Karpas-422 (cell line): Measurements from ENCODE around the gene TRMT44. TPM values are rescaled to one million over a fixed set of nuclear protein-coding genes. Genes with fewer than 3 reads are reported as not detected.

ENCODE experiments used
- DNase-seq: peaks from one replicate; pipeline ENCODE4 v3.0.0-alpha.2; 2015
- H2AFZ ChIP-seq: fragments of 200-600 bp; sonication (generic); 2 replicates; pipeline ENCODE4 v1.6.1; 2014; ENCODE audit warnings: antibody characterized with exemption, low read length, mixed read lengths
- H3K27ac ChIP-seq: fragments of 200-600 bp; sonication (generic); 2 replicates; pipeline ENCODE4 v1.5.1; 2014; ENCODE audit warnings: mild to moderate bottlenecking, low read length, moderate library complexity
- H3K27me3 ChIP-seq: fragments of 200-600 bp; sonication (generic); 2 replicates; pipeline ENCODE4 v1.6.1; 2014; ENCODE audit warnings: low read length, mixed read lengths
- H3K36me3 ChIP-seq: fragments of 200-600 bp; sonication (generic); 2 replicates; pipeline ENCODE4 v1.6.1; 2014; ENCODE audit warnings: low read length, mixed read lengths; ENCODE audit not compliant: insufficient read depth
- H3K4me1 ChIP-seq: fragments of 200-600 bp; sonication (generic); 2 replicates; pipeline ENCODE4 v1.6.1; 2014; ENCODE audit warnings: mild to moderate bottlenecking, low read length, mixed read lengths
- H3K4me2 ChIP-seq: fragments of 200-600 bp; sonication (generic); 2 replicates; pipeline ENCODE4 v1.6.1; 2014; ENCODE audit warnings: low read length, low read depth, mild to moderate bottlenecking; ENCODE audit not compliant: poor library complexity, severe bottlenecking
- H3K4me3 ChIP-seq: fragments of 200-600 bp; sonication (generic); 2 replicates; pipeline ENCODE4 v1.5.1; 2014; ENCODE audit warnings: mild to moderate bottlenecking, antibody characterized with exemption, low read length, mixed read lengths
- H3K79me2 ChIP-seq: fragments of 200-600 bp; sonication (generic); 2 replicates; pipeline ENCODE4 v1.6.1; 2014; ENCODE audit warnings: mild to moderate bottlenecking, low read length, mixed read lengths
- H3K9ac ChIP-seq: fragments of 200-600 bp; sonication (generic); 2 replicates; pipeline ENCODE4 v1.6.0; 2014; ENCODE audit warnings: low read length
- H3K9me2 ChIP-seq: fragments of 200-600 bp; sonication (generic), shearing (Covaris generic); replicated peaks from 2 replicates; pipeline ENCODE4 v1.6.0; 2014; ENCODE audit warnings: mild to moderate bottlenecking, low read length, moderate library complexity; ENCODE audit not compliant: insufficient read depth
- H3K9me3 ChIP-seq: fragments of 300-700, 200-600 bp; sonication (generic); 2 replicates; pipeline ENCODE4 v1.6.1; 2014; ENCODE audit warnings: low read length, mixed read lengths
- H4K20me1 ChIP-seq: fragments of 200-600 bp; sonication (generic); 2 replicates; pipeline ENCODE4 v1.6.1; 2014; ENCODE audit warnings: mild to moderate bottlenecking, antibody characterized with exemption, low read length, low read depth; ENCODE audit not compliant: insufficient read depth
- total RNA-seq: library from RNA; depleted of rRNA; stranded (reverse); fragments of >200 nt; shearing (Covaris generic); gene quantifications from 2 replicates; pipeline ENCODE4 v1.2.3, GENCODE V29; 2014; ENCODE audit warnings: low replicate concordance; rRNA removed

The TRMT44 gene
- 14.1 and 16.2 TPM in 2 replicates for total RNA-seq

GRCh38 chr4:8440492-8441311, at the start of gene TRMT44, which contains the start of gene ACOX3:
Gene TRMT44, plus strand, starts transcription at chr4:8440777. Its CDS starts 46 bp downstream, at chr4:8440823.
Gene ACOX3, minus strand, starts transcription at chr4:8440723. Its CDS starts 24,202 bp downstream, at chr4:8416521.
- H3K4me1 ChIP-seq, result peaks cover 38% of the 10 kb centered on the region
- H3K4me3 ChIP-seq, result peak within 1 kb of the TSS; percentile 97
- peak within 1 kb of the TSS; percentile 98 for H3K9ac ChIP-seq
- H2AFZ ChIP-seq, result peak within 1 kb of the TSS; percentile 97
- H3K4me2 ChIP-seq, result peak within 1 kb of the TSS; percentile 76
- H3K27ac ChIP-seq, result peak within 1 kb of the TSS; percentile 91
- peaks cover 10% of the 10 kb centered on the region; the same call in 1 of the 2 replicates for H4K20me1 ChIP-seq
- no peaks in the 10 kb centered on the region for H3K27me3 ChIP-seq
- peaks cover 92% of the 10 kb centered on the region for H3K79me2 ChIP-seq
- peak; percentile 96 for DNase-seq
- no peaks in the 10 kb centered on the region for H3K9me2 ChIP-seq
- H3K9me3 ChIP-seq, result no peaks in the 10 kb centered on the region
- no peaks in the 10 kb centered on the region for H3K36me3 ChIP-seq

GRCh38 chr4:8391071-8391470, 49.5 kb upstream of the TRMT44 start:
- H2AFZ ChIP-seq, result no peak overlapping the region
- H3K9me3 ChIP-seq, result no peaks in the 10 kb centered on the region
- no peaks in the 10 kb centered on the region for H4K20me1 ChIP-seq
- no peak overlapping the region for H3K4me3 ChIP-seq
- H3K4me2 ChIP-seq, result no peak overlapping the region
- no peaks in the 10 kb centered on the region for H3K27me3 ChIP-seq
- H3K27ac ChIP-seq, result no peak overlapping the region
- no peaks in the 10 kb centered on the region for H3K36me3 ChIP-seq
- no peaks in the 10 kb centered on the region for H3K79me2 ChIP-seq
- H3K4me1 ChIP-seq, result peaks cover 13% of the 10 kb centered on the region
- no peak overlapping the region for H3K9ac ChIP-seq
- DNase-seq, result no peak
- no peaks in the 10 kb centered on the region for H3K9me2 ChIP-seq

GRCh38 chr4:8391972-8392371, 48.6 kb upstream of the TRMT44 start:
- Histone ChIP-seq H3K9ac (no peak overlapping the region), H3K9me2 (no peaks in the 10 kb centered on the region), H3K4me3 (no peak overlapping the region), H3K4me1 (peaks cover 17% of the 10 kb centered on the region), H2AFZ (no peak overlapping the region), H3K9me3 (no peaks in the 10 kb centered on the region), H3K36me3 (no peaks in the 10 kb centered on the region), H3K27ac (peak overlapping the region; percentile 35; the same call in 1 of the 2 replicates), H3K79me2 (no peaks in the 10 kb centered on the region), H3K4me2 (no peak overlapping the region), H4K20me1 (no peaks in the 10 kb centered on the region), H3K27me3 (no peaks in the 10 kb centered on the region)
- peak; percentile 72 for DNase-seq

GRCh38 chr4:8392591-8393190, 47.9 kb upstream of the TRMT44 start:
- H3K4me1 ChIP-seq, result peaks cover 17% of the 10 kb centered on the region
- no peak overlapping the region for H3K4me3 ChIP-seq
- no peaks in the 10 kb centered on the region for H4K20me1 ChIP-seq
- no peak overlapping the region for H2AFZ ChIP-seq
- no peaks in the 10 kb centered on the region for H3K79me2 ChIP-seq
- H3K4me2 ChIP-seq, result no peak overlapping the region
- no peaks in the 10 kb centered on the region for H3K9me2 ChIP-seq
- no peak for DNase-seq
- H3K9me3 ChIP-seq, result no peaks in the 10 kb centered on the region
- no peaks in the 10 kb centered on the region for H3K27me3 ChIP-seq
- H3K9ac ChIP-seq, result no peak overlapping the region
- H3K36me3 ChIP-seq, result no peaks in the 10 kb centered on the region
- 0 out of 2 replicates have a peak overlapping the region, but pooled peaks have one; percentile 35 for H3K27ac ChIP-seq

GRCh38 chr4:8393593-8394038, 47.0 kb upstream of the TRMT44 start:
- Histone ChIP-seq H3K4me2 (no peak overlapping the region), H3K27me3 (no peaks in the 10 kb centered on the region), H3K9me3 (no peaks in the 10 kb centered on the region), H3K27ac (no peak overlapping the region), H3K9ac (no peak overlapping the region), H3K79me2 (no peaks in the 10 kb centered on the region), H3K36me3 (no peaks in the 10 kb centered on the region), H4K20me1 (no peaks in the 10 kb centered on the region), H2AFZ (no peak overlapping the region), H3K4me1 (peaks cover 17% of the 10 kb centered on the region), H3K4me3 (no peak overlapping the region), H3K9me2 (no peaks in the 10 kb centered on the region)
- DNase-seq, result no peak

- DNase-seq, result no peak
- no peak overlapping the region for H3K4me2 ChIP-seq
- no peaks in the 10 kb centered on the region for H3K9me3 ChIP-seq
- no peaks in the 10 kb centered on the region for H3K27me3 ChIP-seq
- no peak overlapping the region for H3K27ac ChIP-seq
- no peaks in the 10 kb centered on the region for H4K20me1 ChIP-seq
- H3K79me2 ChIP-seq, result no peaks in the 10 kb centered on the region
- H2AFZ ChIP-seq, result no peak overlapping the region
- peaks cover 17% of the 10 kb centered on the region for H3K4me1 ChIP-seq
- no peaks in the 10 kb centered on the region for H3K9me2 ChIP-seq
- no peaks in the 10 kb centered on the region for H3K36me3 ChIP-seq
- H3K4me3 ChIP-seq, result no peak overlapping the region
- no peak overlapping the region for H3K9ac ChIP-seq
Measured at GRCh38 chr4:8394061-8394519, 46.5 kb upstream of the TRMT44 start.

GRCh38 chr4:8394806-8395205, 45.8 kb upstream of the TRMT44 start:
- Histone ChIP-seq H3K9me3 (no peaks in the 10 kb centered on the region), H2AFZ (no peak overlapping the region), H4K20me1 (no peaks in the 10 kb centered on the region), H3K4me3 (no peak overlapping the region), H3K36me3 (no peaks in the 10 kb centered on the region), H3K27ac (no peak overlapping the region), H3K79me2 (no peaks in the 10 kb centered on the region), H3K4me2 (no peak overlapping the region), H3K9ac (no peak overlapping the region), H3K9me2 (no peaks in the 10 kb centered on the region), H3K27me3 (no peaks in the 10 kb centered on the region), H3K4me1 (peaks cover 17% of the 10 kb centered on the region)
- no peak for DNase-seq
